Right atrium auricular region (tissue), 2 donors: ENCODE results near the gene PTPRS. TPM values are rescaled to one million over a fixed set of nuclear protein-coding genes. Genes with fewer than 3 reads are reported as not detected.

Source experiments
- DNase-seq: peaks from one replicate; pipeline ENCODE4 v3.0.0-alpha.2; 2019; ENCODE audit warnings: low spot score
- H3K27ac ChIP-seq, 2 donors: fragments of 200-600 bp; sonication (generic); 1 replicate in 1 of 2; 2 replicates in 1 of 2; pipeline ENCODE4 v1.5.1; 2016 to 2019
- H3K27me3 ChIP-seq, 2 donors: fragments of 200-600 bp; sonication (generic); one replicate each; pipeline versions ENCODE4 v1.5.1 to v1.6.0; 2017 to 2019
- H3K36me3 ChIP-seq: fragments of 200-600 bp; sonication (generic); one replicate; pipeline ENCODE4 v1.5.1; 2016
- H3K4me1 ChIP-seq, 2 donors: fragments of 200-600 bp; sonication (generic); one replicate each; pipeline versions ENCODE4 v1.5.1 to v1.6.0; 2017 to 2019
- H3K4me3 ChIP-seq, 2 donors: fragments of 200-600 bp; sonication (generic); 1 replicate in 1 of 2; 2 replicates in 1 of 2; pipeline ENCODE4 v1.5.1; 2017 to 2019; ENCODE audit warnings: mild to moderate bottlenecking in 1 of 2, moderate library complexity in 1 of 2
- H3K9me3 ChIP-seq, 2 donors: fragments of 200-600 bp; sonication (generic); one replicate each; pipeline ENCODE4 v1.5.1; 2019
- total RNA-seq, 2 donors: library from RNA; depleted of rRNA; stranded (reverse); fragments of >200 nt; gene quantifications; one replicate each; pipeline ENCODE4 v1.1.0, GENCODE V29; 2016
- TF ChIP-seq, protein P1 (sequence below), 2 donors: fragments of 200-600 bp; sonication (generic); IDR thresholded peaks; one replicate each; pipeline ENCODE4 v1.5.1; 2019; ENCODE audit warnings: antibody characterized with exemption in 2 of 2

PTPRS gene
- total RNA-seq, 2 donors from 2014 or later = 138 to 190 TPM

DNA sequence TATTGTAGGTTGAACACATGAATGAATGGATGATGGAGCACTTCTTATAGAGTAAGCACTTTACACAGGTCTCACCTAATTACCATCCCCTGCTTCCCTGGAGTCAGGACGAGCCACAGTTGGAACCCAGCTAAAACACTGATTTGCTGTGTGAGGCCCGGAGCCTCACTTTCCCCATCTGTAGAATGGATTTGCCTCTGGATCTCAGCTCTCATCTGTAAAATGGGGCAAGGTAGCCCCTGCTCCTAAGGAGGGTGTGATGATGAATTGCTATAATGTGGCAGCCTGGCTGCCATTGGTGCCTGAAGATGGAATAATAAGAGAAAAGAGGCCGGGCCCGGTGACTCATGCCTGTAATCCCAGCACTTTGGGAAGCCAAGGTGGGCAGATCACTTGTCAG, 1.4 kb upstream of the PTPRS start:
- Histone ChIP-seq H3K4me1 (peaks cover 0 to 22% of the 10 kb centered on the region in 2 donors), H3K9me3 (no peaks in the 10 kb centered on the region), H3K4me3 (no peak overlapping the region), H3K36me3 (no peaks in the 10 kb centered on the region), H3K27me3 (peaks cover 0 to 14% of the 10 kb centered on the region in 2 donors), H3K27ac (no peak overlapping the region)
- TF ChIP-seq, protein P1, sequence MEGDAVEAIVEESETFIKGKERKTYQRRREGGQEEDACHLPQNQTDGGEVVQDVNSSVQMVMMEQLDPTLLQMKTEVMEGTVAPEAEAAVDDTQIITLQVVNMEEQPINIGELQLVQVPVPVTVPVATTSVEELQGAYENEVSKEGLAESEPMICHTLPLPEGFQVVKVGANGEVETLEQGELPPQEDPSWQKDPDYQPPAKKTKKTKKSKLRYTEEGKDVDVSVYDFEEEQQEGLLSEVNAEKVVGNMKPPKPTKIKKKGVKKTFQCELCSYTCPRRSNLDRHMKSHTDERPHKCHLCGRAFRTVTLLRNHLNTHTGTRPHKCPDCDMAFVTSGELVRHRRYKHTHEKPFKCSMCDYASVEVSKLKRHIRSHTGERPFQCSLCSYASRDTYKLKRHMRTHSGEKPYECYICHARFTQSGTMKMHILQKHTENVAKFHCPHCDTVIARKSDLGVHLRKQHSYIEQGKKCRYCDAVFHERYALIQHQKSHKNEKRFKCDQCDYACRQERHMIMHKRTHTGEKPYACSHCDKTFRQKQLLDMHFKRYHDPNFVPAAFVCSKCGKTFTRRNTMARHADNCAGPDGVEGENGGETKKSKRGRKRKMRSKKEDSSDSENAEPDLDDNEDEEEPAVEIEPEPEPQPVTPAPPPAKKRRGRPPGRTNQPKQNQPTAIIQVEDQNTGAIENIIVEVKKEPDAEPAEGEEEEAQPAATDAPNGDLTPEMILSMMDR (IDR thresholded peaks at IDR 0.05) = no peak
- DNase-seq = no peak

DNA sequence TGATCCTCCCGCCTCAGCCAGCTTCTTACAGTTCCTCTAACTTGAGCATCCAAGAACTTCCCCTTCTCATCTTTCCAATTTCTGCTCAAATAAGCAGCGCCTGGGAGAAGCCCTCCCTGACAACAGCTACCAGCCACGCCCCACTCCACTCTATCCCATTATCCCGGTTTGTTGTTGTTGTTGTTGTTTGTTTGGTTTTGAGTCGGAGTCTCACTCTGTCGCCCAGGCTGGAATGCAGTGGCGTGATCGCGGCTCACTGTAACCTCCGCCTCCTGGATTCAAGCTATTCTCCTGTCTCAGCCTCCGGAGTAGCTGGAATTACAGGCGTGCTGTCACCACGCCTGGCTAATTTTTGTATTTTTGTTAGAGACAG, 822 bp upstream of the PTPRS start:
- Histone ChIP-seq H3K4me3 (no peak overlapping the region), H3K9me3 (no peaks in the 10 kb centered on the region), H3K4me1 (peaks cover 0 to 22% of the 10 kb centered on the region in 2 donors), H3K27me3 (peaks cover 0 to 14% of the 10 kb centered on the region in 2 donors), H3K27ac (no peak overlapping the region), H3K36me3 (no peaks in the 10 kb centered on the region)
- TF ChIP-seq, protein P1 (IDR thresholded peaks at IDR 0.05) = no peak
- DNase-seq = no peak

DNA sequence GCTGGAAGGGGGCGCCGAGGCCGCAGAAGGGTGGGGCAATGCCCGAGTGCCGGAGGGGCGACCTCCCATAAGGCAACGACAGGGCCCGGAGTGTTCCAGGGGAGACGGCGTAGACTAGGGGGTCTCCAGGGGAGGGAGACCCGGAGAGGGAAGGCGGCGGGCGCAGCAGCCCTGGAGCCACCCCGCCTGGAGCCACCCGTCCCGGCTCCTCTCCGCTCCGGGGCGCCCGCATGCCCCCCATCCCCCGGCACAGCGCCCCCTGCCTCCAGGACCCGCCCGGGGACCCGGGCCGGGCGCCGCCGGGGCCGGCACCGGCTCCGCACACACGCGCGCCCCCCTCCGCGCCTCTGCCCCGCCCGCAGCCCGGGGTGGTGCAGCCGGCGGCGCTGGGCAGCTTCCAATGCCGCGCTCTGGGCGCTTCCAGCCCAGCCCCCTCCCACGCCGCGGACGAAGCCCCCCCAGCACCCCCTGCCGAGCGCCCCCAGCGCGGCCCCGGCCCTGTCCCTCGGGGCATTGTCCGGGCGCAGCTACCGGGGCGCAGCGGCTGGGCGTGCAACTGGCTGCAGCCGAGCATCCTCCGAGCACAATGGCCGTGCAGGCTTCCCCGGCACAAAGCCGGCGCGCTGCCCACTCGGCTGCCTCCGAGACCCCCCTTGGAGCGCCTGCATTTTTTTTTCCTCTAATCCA, 519 bp downstream of the PTPRS start:
- Histone ChIP-seq H3K9me3 (no peaks in the 10 kb centered on the region), H3K4me3 (peak overlapping the region; percentile 62 to 73), H3K27me3 (peaks cover 0 to 14% of the 10 kb centered on the region in 2 donors), H3K4me1 (peaks cover 0 to 22% of the 10 kb centered on the region in 2 donors), H3K36me3 (no peaks in the 10 kb centered on the region), H3K27ac (peak overlapping the region; percentile 48 to 51)
- no peak for DNase-seq
- TF ChIP-seq, protein P1 (IDR thresholded peaks at IDR 0.05) = peak; percentile 17 to 19

DNA sequence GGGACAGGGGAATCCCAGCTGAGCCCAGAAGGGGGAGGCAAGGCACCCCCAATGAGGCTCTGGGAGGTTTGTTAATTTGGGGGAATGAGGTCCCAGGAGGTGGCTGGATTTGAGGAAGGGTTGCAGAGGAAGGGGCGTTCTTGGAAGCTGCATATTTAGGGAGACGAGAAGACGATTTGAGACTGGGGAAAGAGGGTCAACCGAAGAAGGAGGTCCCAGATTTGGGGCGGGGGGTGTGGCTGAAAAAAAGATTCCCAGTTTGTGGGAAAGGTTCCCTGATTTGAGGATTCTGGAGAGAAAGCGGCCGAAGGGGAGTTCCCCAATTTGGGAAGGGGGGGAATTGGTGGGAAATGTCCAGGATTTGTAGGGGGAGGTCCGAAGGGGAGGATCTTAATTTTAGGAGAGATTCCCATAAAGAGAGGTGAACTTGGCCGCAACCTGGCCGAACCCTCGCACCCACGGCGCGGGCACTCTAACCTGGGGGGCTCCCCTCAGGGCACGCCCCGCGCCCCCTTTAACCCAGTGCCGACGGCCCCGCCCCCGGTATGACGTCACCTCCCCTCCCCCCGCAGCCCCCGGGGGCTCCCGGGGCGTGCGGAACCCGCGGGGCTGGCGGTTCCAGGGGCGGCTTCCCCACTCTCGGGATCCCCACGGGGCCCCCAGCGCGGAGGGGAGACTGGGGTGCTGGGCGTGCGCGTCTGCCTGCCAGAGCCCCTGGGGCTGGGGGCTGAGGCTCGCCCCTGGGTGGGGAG, 1.2 kb downstream of the PTPRS start:
- peaks cover 0 to 22% of the 10 kb centered on the region in 2 donors for H3K4me1 ChIP-seq
- no peaks in the 10 kb centered on the region for H3K36me3 ChIP-seq
- peak overlapping the region in 1 of 2 donors; percentile 48 for H3K27ac ChIP-seq
- DNase-seq = no peak
- peak overlapping the region; percentile 62 to 73 for H3K4me3 ChIP-seq
- TF ChIP-seq, protein P1 (IDR thresholded peaks at IDR 0.05) = no peak
- no peaks in the 10 kb centered on the region for H3K9me3 ChIP-seq
- peaks cover 0 to 14% of the 10 kb centered on the region in 2 donors for H3K27me3 ChIP-seq

DNA sequence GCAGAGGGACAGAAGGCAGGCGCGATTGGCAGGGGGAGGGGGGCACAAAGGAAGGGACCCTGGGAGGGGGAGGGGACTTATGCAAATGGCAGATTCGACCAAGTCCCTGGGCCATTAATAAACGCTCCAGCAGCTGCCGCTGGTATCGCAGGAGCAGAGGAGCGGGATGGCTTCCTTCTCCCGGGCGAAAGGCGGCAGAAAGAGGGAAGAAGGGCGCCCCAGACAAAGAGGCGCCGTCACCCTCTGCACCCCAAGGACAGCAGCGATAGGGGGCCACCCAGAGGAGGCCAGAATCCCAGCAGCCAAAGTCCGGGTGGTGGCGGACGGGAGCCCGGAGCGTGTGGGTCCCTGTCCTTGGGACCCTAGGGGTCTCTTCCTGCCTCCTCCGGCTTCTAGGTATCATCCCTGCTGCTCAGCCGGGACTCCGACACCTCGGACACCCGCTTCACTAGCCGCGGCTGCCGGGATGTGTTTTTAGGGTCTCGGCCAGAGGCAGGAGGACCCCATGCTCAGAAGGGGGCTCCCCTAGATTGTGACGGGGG, 1.9 kb downstream of the PTPRS start:
- H3K4me3 ChIP-seq = peak overlapping the region; percentile 7 to 73
- no peak overlapping the region for H3K27ac ChIP-seq
- H3K4me1 ChIP-seq = peaks cover 0 to 22% of the 10 kb centered on the region in 2 donors
- no peaks in the 10 kb centered on the region for H3K9me3 ChIP-seq
- no peaks in the 10 kb centered on the region for H3K36me3 ChIP-seq
- DNase-seq = no peak
- TF ChIP-seq, protein P1 (IDR thresholded peaks at IDR 0.05) = no peak
- peaks cover 0 to 14% of the 10 kb centered on the region in 2 donors for H3K27me3 ChIP-seq
